GM08714 (cell line): ENCODE data around the gene COPS7A.
A peak's percentile ranks its signal among the peaks of the same experiment; 100 is the strongest.
"Not testable (repeated sequence)": the region's sequence is repeated elsewhere in the genome, so short reads cannot be mapped to it uniquely, and the experiment has no call there.

Source experiments
- H3K4me3 ChIP-seq: fragments of 200-500 bp; sonication (Bioruptor generic); 2 replicates; pipeline ENCODE4 v1.5.1; 2014; ENCODE audit warnings: mild to moderate bottlenecking, low read length, inconsistent platforms
- ZNF274 ChIP-seq: IDR thresholded peaks from 2 replicates; pipeline ENCODE4 v1.6.1; 2012; ENCODE audit warnings: mild to moderate bottlenecking, low read depth, low read length

Gene COPS7A

GRCh38 chr12:6724409-6724797 lies 557 bp downstream of the COPS7A start:
- peak overlapping the region; percentile 65 for H3K4me3 ChIP-seq
- TF ChIP-seq ZNF274, result no peak

- no peak for TF ChIP-seq ZNF274
- H3K4me3 ChIP-seq, result no peak overlapping the region
Observed at GRCh38 chr12:6725350-6725749, 1.5 kb downstream of the COPS7A start.

GRCh38 chr12:6729186-6729585 lies 5.3 kb downstream of the COPS7A start:
- no peak for TF ChIP-seq ZNF274
- H3K4me3 ChIP-seq, result no peak overlapping the region

GRCh38 chr12:6730169-6730568 lies 6.3 kb downstream of the COPS7A start:
- no peak for TF ChIP-seq ZNF274
- no peak overlapping the region for H3K4me3 ChIP-seq

DNA sequence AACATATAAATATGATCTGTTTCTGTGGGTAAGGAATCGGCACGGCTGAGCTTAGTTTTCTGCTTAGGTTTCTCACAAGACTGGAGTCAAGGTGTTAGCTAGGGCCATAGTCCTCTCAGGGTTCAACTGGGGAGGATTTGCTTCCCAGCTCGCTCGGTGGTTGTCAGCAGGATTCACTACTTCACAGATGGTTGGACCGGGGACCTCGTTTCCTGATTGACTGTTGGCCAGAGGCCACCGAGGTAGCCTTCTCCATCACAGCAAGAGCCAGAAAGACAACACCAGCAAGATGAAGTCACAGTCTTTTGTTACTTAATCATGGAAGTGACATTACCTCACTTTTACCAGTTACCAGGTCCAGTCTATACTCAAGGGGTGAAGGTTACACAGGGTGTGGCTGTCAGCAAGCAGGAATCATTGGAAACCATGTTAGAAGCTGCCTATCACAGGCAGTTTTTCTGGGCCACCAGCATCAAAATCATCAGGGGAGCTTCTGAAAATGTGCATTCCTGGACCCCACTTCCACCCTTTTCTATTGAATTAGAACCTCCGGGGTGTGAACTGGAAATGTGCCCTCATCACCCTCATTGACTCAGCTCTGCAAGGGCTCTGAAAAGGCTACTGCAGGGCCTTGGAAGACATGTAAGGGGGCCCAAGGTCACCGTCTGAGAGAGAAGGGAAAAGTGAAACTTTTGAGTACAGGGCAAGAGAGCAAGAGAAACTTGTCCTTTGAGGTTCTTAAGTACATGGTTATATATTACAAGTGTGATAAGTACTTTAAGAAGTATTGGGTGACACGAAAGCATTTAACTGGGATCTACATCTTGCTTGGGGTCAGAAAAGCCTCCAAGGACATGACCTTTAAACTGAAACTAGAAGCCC lies 10.9 kb downstream of the COPS7A start:
- TF ChIP-seq ZNF274, result no peak
- no peak overlapping the region for H3K4me3 ChIP-seq

DNA sequence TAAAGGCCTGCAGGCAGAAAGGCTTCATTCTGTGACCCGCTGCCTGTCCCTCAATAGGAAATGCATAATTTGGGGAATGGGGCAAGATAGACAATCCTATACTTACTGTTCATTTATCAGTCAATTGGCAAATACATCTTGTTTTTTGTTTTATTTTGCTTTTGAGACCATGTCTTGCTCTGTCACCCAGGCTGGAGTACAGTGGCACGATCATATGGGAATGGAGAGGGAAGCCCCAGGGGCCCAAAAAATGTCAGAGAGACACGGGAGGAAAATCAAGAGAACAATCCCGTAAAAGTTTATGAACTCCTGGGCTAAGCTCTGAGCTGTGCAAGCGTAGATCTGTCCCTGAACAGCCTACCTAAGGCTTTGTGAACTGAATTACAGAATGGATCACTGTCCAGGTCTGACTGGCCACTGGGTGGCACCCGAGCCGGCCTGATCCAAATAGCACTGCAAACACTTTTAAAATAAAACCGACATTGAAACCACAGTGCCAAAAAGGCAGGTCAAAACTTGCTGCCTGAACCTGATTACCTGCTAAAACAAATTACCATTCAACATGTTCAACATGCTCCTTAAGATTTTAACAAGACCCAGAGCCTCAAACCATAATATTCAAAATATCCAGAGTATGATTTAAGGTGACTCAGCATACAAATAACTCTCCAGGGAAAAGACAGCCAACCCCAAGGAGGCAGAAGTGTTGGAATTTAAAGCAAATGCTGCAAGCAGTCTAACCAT lies 11.8 kb downstream of the COPS7A start:
- no peak overlapping the region for H3K4me3 ChIP-seq
- no peak for TF ChIP-seq ZNF274

- no peak for TF ChIP-seq ZNF274
- no peak overlapping the region for H3K4me3 ChIP-seq
Observed at GRCh38 chr12:6736754-6737153, 12.9 kb downstream of the COPS7A start.

GRCh38 chr12:6742080-6742479 lies 18.2 kb downstream of the COPS7A start:
- not testable (repeated sequence) for H3K4me3 ChIP-seq

DNA sequence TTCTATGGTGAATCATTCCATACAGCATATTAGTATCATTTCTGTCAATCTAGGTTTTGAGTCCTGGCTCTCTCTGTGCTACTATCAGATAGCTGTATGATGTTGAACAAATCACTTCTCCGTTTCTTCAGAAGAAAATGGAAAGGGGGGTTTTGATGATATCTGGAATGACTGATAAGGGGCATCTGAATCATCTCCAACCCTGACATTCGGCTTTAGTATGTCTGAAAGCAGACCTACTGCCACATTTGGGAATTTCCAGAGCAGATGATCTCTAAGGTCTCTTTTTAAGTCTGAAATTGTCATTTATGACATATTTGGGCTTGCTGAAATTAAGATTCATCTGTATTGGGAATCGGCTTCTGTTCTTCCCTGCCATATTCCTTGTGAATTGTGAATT lies 19.0 kb downstream of the COPS7A start:
- TF ChIP-seq ZNF274, result no peak

DNA sequence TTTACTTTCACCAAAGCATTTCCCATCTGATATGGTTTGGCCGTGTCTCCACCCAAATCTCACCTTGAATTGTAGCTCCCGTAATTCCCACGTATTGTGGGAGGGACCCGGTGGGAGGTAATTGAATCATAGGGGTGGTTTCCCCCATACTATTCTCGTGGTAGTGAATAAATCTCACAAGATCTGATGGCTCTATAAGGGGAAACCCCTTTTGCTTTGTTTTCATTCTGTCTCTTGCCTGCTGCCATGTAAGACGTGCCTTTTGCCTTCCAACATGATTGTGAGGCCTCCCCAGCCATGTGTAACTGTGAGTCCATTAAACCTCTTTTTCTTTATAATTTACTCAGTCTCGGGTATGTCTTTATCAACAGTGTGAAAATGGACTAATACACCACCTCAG lies 19.5 kb downstream of the COPS7A start:
- not testable (repeated sequence) for H3K4me3 ChIP-seq

More for the DNA sequence above, 19.0 kb downstream of the COPS7A start:
- no peak overlapping the region for H3K4me3 ChIP-seq

DNA sequence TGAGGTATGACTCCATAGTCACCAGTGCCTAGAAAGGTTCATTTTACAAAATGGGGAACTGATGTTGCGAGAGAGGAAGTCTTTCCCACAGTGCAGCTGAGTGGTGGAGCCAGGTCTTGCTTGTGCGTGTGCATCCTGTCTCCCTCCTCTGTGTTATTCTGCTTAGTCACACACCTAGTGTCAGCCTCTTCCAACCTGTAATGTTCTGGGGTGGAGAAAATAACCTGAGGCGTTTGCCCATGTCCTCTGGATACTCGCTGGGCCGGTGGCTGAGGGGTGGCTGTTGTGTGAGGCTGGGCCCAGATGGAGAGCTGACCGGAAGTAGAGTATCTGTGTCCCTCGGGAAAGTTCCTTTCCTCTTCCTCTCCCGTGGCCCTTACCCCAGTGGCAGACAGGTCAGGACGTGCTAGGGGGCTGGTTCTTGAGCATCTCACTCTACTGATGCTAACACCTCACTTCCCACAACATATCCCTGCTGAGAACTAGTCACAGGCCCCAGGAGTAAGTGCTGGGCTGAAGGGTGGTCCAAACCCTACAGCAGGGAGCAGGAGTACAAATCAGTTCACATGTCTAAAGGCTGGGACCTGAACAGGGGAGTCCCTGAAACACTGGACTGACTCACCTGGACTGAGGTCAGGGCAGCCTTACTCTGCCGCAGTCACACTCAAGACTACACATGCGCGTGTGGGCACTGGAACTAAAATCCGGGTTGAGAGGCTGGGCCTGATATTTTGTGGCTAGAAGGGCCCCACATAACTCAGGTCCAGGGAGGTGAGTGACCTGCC lies 22.1 kb downstream of the COPS7A start:
- TF ChIP-seq ZNF274, result no peak
- no peak overlapping the region for H3K4me3 ChIP-seq

DNA sequence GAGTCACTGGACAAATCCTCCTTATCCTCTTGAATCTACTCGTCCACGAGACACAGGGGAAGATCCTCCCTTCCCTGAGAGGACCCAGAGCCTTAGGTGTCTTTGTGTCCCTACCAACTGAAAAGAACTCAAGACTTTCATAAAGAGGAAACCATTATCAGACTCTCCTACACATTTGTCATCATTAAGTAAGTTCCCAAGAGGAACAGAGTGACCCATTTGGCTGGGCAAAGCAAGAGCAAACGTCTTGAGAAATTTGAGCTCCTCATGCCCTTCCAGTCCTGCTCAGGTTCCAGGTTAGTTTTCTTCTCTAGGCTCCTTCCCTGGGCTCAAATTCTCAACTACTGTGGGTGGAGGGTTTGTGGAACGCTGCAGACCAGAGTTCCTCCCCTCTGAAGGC lies 23.4 kb downstream of the COPS7A start:
- TF ChIP-seq ZNF274, result no peak
- no peak overlapping the region for H3K4me3 ChIP-seq

DNA sequence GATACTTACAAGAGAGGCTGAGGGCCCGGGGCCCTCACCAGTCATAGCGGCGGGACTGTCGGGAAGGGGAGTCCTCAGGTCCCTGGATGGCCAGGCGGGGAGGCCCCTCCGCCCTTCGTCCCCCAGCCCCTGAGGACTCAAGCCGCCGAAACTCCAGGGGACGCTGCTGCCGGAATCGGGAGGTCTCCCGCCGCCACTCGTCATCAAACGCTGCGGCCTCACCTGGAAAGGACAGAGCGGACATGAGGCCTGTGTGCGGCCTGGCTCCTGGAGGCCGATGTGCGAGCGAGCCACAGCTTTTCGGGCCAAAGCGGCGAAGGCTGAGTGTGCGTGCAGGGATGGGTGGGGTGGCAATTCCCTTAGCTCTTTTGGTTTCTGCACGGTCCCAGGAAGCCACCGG lies 24.9 kb downstream of the COPS7A start:
- TF ChIP-seq ZNF274, result no peak
- H3K4me3 ChIP-seq, result no peak overlapping the region

- H3K4me3 ChIP-seq, result no peak overlapping the region
- no peak for TF ChIP-seq ZNF274
Observed at GRCh38 chr12:6750506-6750905, 26.7 kb downstream of the COPS7A start.
